Neuronal stem cell (in vitro differentiated cells): ENCODE results near the gene ELN.
A peak's percentile ranks its signal among the peaks of the same experiment; 100 is the strongest.

ENCODE experiments used
- DNase-seq: peaks from one replicate; pipeline ENCODE4 v3.0.0-alpha.2; 2013; ENCODE audit warnings: low spot score
- H2AFZ ChIP-seq: one replicate; pipeline ENCODE4 v1.6.1; 2013; ENCODE audit warnings: mild to moderate bottlenecking, low read length, inconsistent platforms
- H2AK5ac ChIP-seq: 2 replicates; pipeline ENCODE4 v1.6.1; 2013; ENCODE audit warnings: low read depth, mild to moderate bottlenecking, inconsistent platforms, low read length, moderate library complexity, mixed read lengths
- H2BK120ac ChIP-seq: 2 replicates; pipeline ENCODE4 v1.6.1; 2013; ENCODE audit warnings: low read depth, mild to moderate bottlenecking, inconsistent platforms, low read length, moderate library complexity, mixed read lengths
- H2BK12ac ChIP-seq: one replicate; pipeline ENCODE4 v1.6.1; 2013; ENCODE audit warnings: low read length, inconsistent platforms
- H2BK15ac ChIP-seq: 2 replicates; pipeline ENCODE4 v1.6.1; 2013; ENCODE audit warnings: mild to moderate bottlenecking, low read length, inconsistent platforms, mixed read lengths
- H2BK5ac ChIP-seq: one replicate; pipeline ENCODE4 v1.6.1; 2013; ENCODE audit warnings: inconsistent platforms, mild to moderate bottlenecking, low read length, moderate library complexity
- H3K14ac ChIP-seq: one replicate; pipeline ENCODE4 v1.6.1; 2013; ENCODE audit warnings: low read length, inconsistent platforms
- H3K18ac ChIP-seq: 2 replicates; pipeline ENCODE4 v1.6.1; 2013; ENCODE audit warnings: low read length, inconsistent platforms
- H3K23ac ChIP-seq: 2 replicates; pipeline ENCODE4 v1.6.1; 2013; ENCODE audit warnings: low read depth, mild to moderate bottlenecking, mixed read lengths, low read length, inconsistent platforms; ENCODE audit not compliant: poor library complexity
- H3K27ac ChIP-seq: replicated peaks from 3 replicates; pipeline ENCODE4 v1.5.1; 2013; ENCODE audit warnings: low read length, inconsistent platforms
- H3K27me3 ChIP-seq, 3 experiments: 2 replicates each; pipeline ENCODE4 v1.6.1; 2013; ENCODE audit warnings: low read length in 3 of 3, mild to moderate bottlenecking in 2 of 3, inconsistent platforms in 1 of 3, low read depth in 1 of 3, mixed read lengths in 1 of 3, moderate library complexity in 1 of 3; ENCODE audit not compliant: control insufficient read depth in 3 of 3, insufficient read depth in 3 of 3
- H3K36me3 ChIP-seq, 2 donors: replicated peaks in 1 of 2; 2 replicates each; pipeline ENCODE4 v1.6.1; 2013; ENCODE audit warnings: low read length in 2 of 2; ENCODE audit not compliant: control insufficient read depth in 2 of 2, insufficient read depth in 2 of 2
- H3K4ac ChIP-seq: 2 replicates; pipeline ENCODE4 v1.6.1; 2013; ENCODE audit warnings: inconsistent platforms, mild to moderate bottlenecking, low read length, moderate library complexity
- H3K4me1 ChIP-seq, 2 donors: 1 replicate in 1 of 2; 2 replicates in 1 of 2; pipeline ENCODE4 v1.6.1; 2013; ENCODE audit warnings: low read length in 2 of 2, low read depth in 1 of 2; ENCODE audit not compliant: control insufficient read depth in 2 of 2, insufficient read depth in 1 of 2
- H3K4me2 ChIP-seq: one replicate; pipeline ENCODE4 v1.6.1; 2013; ENCODE audit warnings: mild to moderate bottlenecking, low read length, inconsistent platforms; ENCODE audit not compliant: insufficient read depth, poor library complexity, severe bottlenecking
- H3K4me3 ChIP-seq, 2 donors: 2 replicates each; pipeline ENCODE4 v1.5.1; 2013; ENCODE audit warnings: low read length in 2 of 2, mild to moderate bottlenecking in 2 of 2, inconsistent platforms in 1 of 2, moderate library complexity in 1 of 2
- H3K79me1 ChIP-seq: one replicate; pipeline ENCODE4 v1.6.1; 2013; ENCODE audit warnings: low read depth, mild to moderate bottlenecking, inconsistent platforms, low read length, moderate library complexity
- H3K9ac ChIP-seq: one replicate; pipeline ENCODE4 v1.6.1; 2013; ENCODE audit warnings: mild to moderate bottlenecking, low read depth, low read length, inconsistent platforms; ENCODE audit not compliant: poor library complexity
- H3K9me3 ChIP-seq, 2 donors: replicated peaks in 1 of 2; 2 replicates each; pipeline versions ENCODE3 to v1.6.1; 2013; ENCODE audit warnings: low read length in 2 of 2, mild to moderate bottlenecking in 2 of 2, inconsistent platforms in 1 of 2, low read depth in 1 of 2, mixed read lengths in 1 of 2, moderate library complexity in 1 of 2; ENCODE audit not compliant: control insufficient read depth in 2 of 2, insufficient read depth in 1 of 2
- H4K8ac ChIP-seq: one replicate; pipeline ENCODE4 v1.6.1; 2013; ENCODE audit warnings: low read depth, mild to moderate bottlenecking, inconsistent platforms, low read length, moderate library complexity
- H4K91ac ChIP-seq: one replicate; pipeline ENCODE4 v1.6.1; 2013; ENCODE audit warnings: low read length, low read depth, mild to moderate bottlenecking, inconsistent platforms; ENCODE audit not compliant: poor library complexity
- WGBS, 2 donors: extraction: QIAGEN DNeasy Blood & Tissue Kit; methylation state at CpG; one replicate each; pipeline ENCODE4 v1.1.7; 2013; ENCODE audit warnings: missing lambda C conversion rate in 2 of 2, mixed read lengths in 1 of 2; ENCODE audit not compliant: insufficient read length in 2 of 2, insufficient replicate concordance in 1 of 2; ENCODE audit errors: extremely low coverage in 2 of 2; 5-methylcytosine and 5-hydroxymethylcytosine counted together

ELN gene

GRCh38 chr7:74074770-74075169 lies 46.8 kb downstream of the ELN start:
- Histone ChIP-seq H3K4me2 (no peak overlapping the region), H3K9ac (no peak overlapping the region), H4K91ac (no peak overlapping the region), H2BK12ac (no peak overlapping the region), H3K4me3 (no peak overlapping the region), H3K79me1 (no peaks in the 10 kb centered on the region), H3K9me3 (no peaks in the 10 kb centered on the region), H3K14ac (no peak overlapping the region), H3K27ac (no peak overlapping the region), H2BK120ac (no peak overlapping the region), H2BK15ac (no peak overlapping the region), H2AFZ (no peak overlapping the region), H3K4ac (no peak overlapping the region), H2BK5ac (no peak overlapping the region), H3K18ac (no peak overlapping the region), H3K4me1 (peaks cover 2% of the 10 kb centered on the region in 2 donors), H3K36me3 (no peaks in the 10 kb centered on the region), H3K23ac (no peak overlapping the region), H2AK5ac (no peak overlapping the region), H3K27me3 (no peaks in the 10 kb centered on the region), H4K8ac (no peak overlapping the region)
- no peak for DNase-seq
- no CpG with 5 or more reads among the region's 1 CpG for WGBS, 2 donors

- Histone ChIP-seq H3K36me3 (no peaks in the 10 kb centered on the region), H3K9me3 (no peaks in the 10 kb centered on the region), H3K4me1 (peaks cover 7 to 10% of the 10 kb centered on the region in 2 donors), H3K9ac (no peak overlapping the region), H3K79me1 (no peaks in the 10 kb centered on the region), H2BK12ac (no peak overlapping the region), H3K4me2 (no peak overlapping the region), H2BK15ac (no peak overlapping the region), H3K4me3 (no peak overlapping the region), H2BK120ac (no peak overlapping the region), H4K91ac (no peak overlapping the region), H2BK5ac (no peak overlapping the region), H2AK5ac (no peak overlapping the region), H3K27me3 (no peaks in the 10 kb centered on the region), H4K8ac (no peak overlapping the region), H3K14ac (no peak overlapping the region), H3K27ac (no peak overlapping the region), H3K4ac (no peak overlapping the region), H3K23ac (no peak overlapping the region), H2AFZ (no peak overlapping the region), H3K18ac (no peak overlapping the region)
- DNase-seq = no peak
- no CpG with 5 or more reads among the region's 2 CpGs for WGBS, 2 donors
These were observed 50.5 kb downstream of the ELN start for GRCh38 chr7:74078461-74078860.

- Histone ChIP-seq H3K4ac (peak overlapping the region; percentile 5), H3K9ac (peak overlapping the region; percentile 65), H2BK15ac (peak overlapping the region; percentile 30), H2AK5ac (peak overlapping the region; percentile 97), H3K18ac (peak overlapping the region; percentile 92), H2BK12ac (peak overlapping the region; percentile 99), H3K4me1 (peaks cover 15 to 18% of the 10 kb centered on the region in 2 donors), H4K8ac (peak overlapping the region; percentile 52), H3K4me2 (peak overlapping the region; percentile 74), H2BK120ac (peak overlapping the region; percentile 21), H3K4me3 (peak overlapping the region; percentile 65 to 70), H2AFZ (peak overlapping the region; percentile 92), H3K27ac (peak overlapping the region; percentile 92), H2BK5ac (peak overlapping the region; percentile 97), H3K36me3 (peaks cover 3 to 26% of the 10 kb centered on the region in 2 donors), H3K9me3 (no peaks in the 10 kb centered on the region), H3K23ac (peak overlapping the region; percentile 29), H3K79me1 (peaks cover 5% of the 10 kb centered on the region), H3K14ac (peak overlapping the region; percentile 77), H4K91ac (peak overlapping the region; percentile 38), H3K27me3 (no peaks in the 10 kb centered on the region)
- no CpG with 5 or more reads among the region's 9 CpGs for WGBS, 2 donors
- no peak for DNase-seq
These were observed 54.8 kb downstream of the ELN start for GRCh38 chr7:74082770-74083116.

- peak within 1 kb of the TSS; percentile 99 for H2BK12ac ChIP-seq
- no peaks in the 10 kb centered on the region for H3K27me3 ChIP-seq
- H2AFZ ChIP-seq = peak within 1 kb of the TSS; percentile 92
- peaks cover 15 to 18% of the 10 kb centered on the region in 2 donors for H3K4me1 ChIP-seq
- peak within 1 kb of the TSS; percentile 97 for H2AK5ac ChIP-seq
- H3K36me3 ChIP-seq = peaks cover 7 to 31% of the 10 kb centered on the region in 2 donors
- peak within 1 kb of the TSS; percentile 92 for H3K18ac ChIP-seq
- peak within 1 kb of the TSS; percentile 86 for H3K4me2 ChIP-seq
- H2BK5ac ChIP-seq = peak within 1 kb of the TSS; percentile 97
- H3K23ac ChIP-seq = peak within 1 kb of the TSS; percentile 87
- peak within 1 kb of the TSS; percentile 21 for H2BK120ac ChIP-seq
- peak within 1 kb of the TSS; percentile 89 for H3K4ac ChIP-seq
- peak within 1 kb of the TSS; percentile 30 for H2BK15ac ChIP-seq
- H3K9me3 ChIP-seq = no peaks in the 10 kb centered on the region
- peaks cover 5% of the 10 kb centered on the region for H3K79me1 ChIP-seq
- peak within 1 kb of the TSS; percentile 90 for H3K9ac ChIP-seq
- no CpG with 5 or more reads among the region's 71 CpGs for WGBS, 2 donors
- peak within 1 kb of the TSS; percentile 38 for H4K91ac ChIP-seq
- peak within 1 kb of the TSS; percentile 65 to 85 for H3K4me3 ChIP-seq
- peak within 1 kb of the TSS; percentile 92 for H3K27ac ChIP-seq
- H3K14ac ChIP-seq = peak within 1 kb of the TSS; percentile 77
- peak within 1 kb of the TSS; percentile 52 for H4K8ac ChIP-seq
- peak; percentile 84 for DNase-seq
These were observed 55.3 kb downstream of the ELN start, which contains the start of gene LIMK1 for GRCh38 chr7:74083117-74083876. TSS of gene LIMK1 (plus strand) at chr7:74083804. CDS start at chr7:74083991, 187 bp downstream.
